Large intestine (tissue), 3 donors: ENCODE results near the gene LRWD1. TPM values are rescaled to one million over a fixed set of nuclear protein-coding genes. Genes with fewer than 3 reads are reported as not detected.
A peak's percentile ranks its signal among the peaks of the same experiment; 100 is the strongest.
"Not testable (repeated sequence)": the region's sequence is repeated elsewhere in the genome, so short reads cannot be mapped to it uniquely, and the experiment has no call there.

Experiments
- DNase-seq, 2 donors: peaks; one replicate each; pipeline versions ENCODE4 v3.0.0 to v3.0.0-alpha.2; 2013
- H3K27ac ChIP-seq: one replicate; pipeline ENCODE4 v1.5.1; 2013; ENCODE audit warnings: low read length
- H3K27me3 ChIP-seq: 2 replicates; pipeline ENCODE4 v1.6.1; 2013; ENCODE audit warnings: low read length; ENCODE audit not compliant: control insufficient read depth, insufficient read depth
- H3K36me3 ChIP-seq: 2 replicates; pipeline ENCODE4 v1.6.1; 2013; ENCODE audit warnings: low read length; ENCODE audit not compliant: control insufficient read depth, insufficient read depth
- H3K4me1 ChIP-seq: one replicate; pipeline ENCODE4 v1.6.1; 2013; ENCODE audit warnings: low read length; ENCODE audit not compliant: control insufficient read depth, insufficient read depth
- H3K4me3 ChIP-seq: one replicate; pipeline ENCODE4 v1.5.1; 2013; ENCODE audit warnings: low read length
- H3K9me3 ChIP-seq: one replicate; pipeline ENCODE4 v1.6.1; 2013; ENCODE audit warnings: mild to moderate bottlenecking, low read depth, low read length, moderate library complexity; ENCODE audit not compliant: control insufficient read depth
- WGBS: methylation state at CpG from one replicate; pipeline ENCODE4 v1.1.5; 2013; ENCODE audit warnings: low lambda C conversion rate; ENCODE audit not compliant: insufficient coverage; 5-methylcytosine and 5-hydroxymethylcytosine counted together
- polyA plus RNA-seq: library from polyadenylated mRNA; unstranded; fragments of 120-200 nt; gene quantifications from one replicate; pipeline ENCODE4 v1.2.1, GENCODE V29; 2013

LRWD1 gene
- polyA plus RNA-seq, 1 donor = 11.2 TPM

- not testable (repeated sequence) for H3K4me1 ChIP-seq, H3K27me3 ChIP-seq, H3K4me3 ChIP-seq, H3K9me3 ChIP-seq, DNase-seq, H3K27ac ChIP-seq
- H3K36me3 ChIP-seq = peaks cover 35% of the 10 kb centered on the region
- WGBS = 100% methylated on average over 5 of the region's 10 CpGs
Measured at GRCh38 chr7:102454932-102455331, 9.9 kb upstream of the LRWD1 start.

GRCh38 chr7:102455596-102455995 lies 9.2 kb upstream of the LRWD1 start:
- WGBS = no CpG with 5 or more reads among the region's 11 CpGs
- H3K36me3 ChIP-seq = peaks cover 35% of the 10 kb centered on the region
- DNase-seq = no peak
- H3K4me3 ChIP-seq = no peak overlapping the region
- no peaks in the 10 kb centered on the region for H3K9me3 ChIP-seq
- no peaks in the 10 kb centered on the region for H3K4me1 ChIP-seq
- no peak overlapping the region for H3K27ac ChIP-seq
- no peaks in the 10 kb centered on the region for H3K27me3 ChIP-seq

- no CpG with 5 or more reads among the region's 10 CpGs for WGBS
- peaks cover 35% of the 10 kb centered on the region for H3K36me3 ChIP-seq
- DNase-seq = no peak
- H3K27me3 ChIP-seq = no peaks in the 10 kb centered on the region
- H3K27ac ChIP-seq = no peak overlapping the region
- H3K4me1 ChIP-seq = no peaks in the 10 kb centered on the region
- no peak overlapping the region for H3K4me3 ChIP-seq
- no peaks in the 10 kb centered on the region for H3K9me3 ChIP-seq
Measured at GRCh38 chr7:102456327-102456726, 8.5 kb upstream of the LRWD1 start.

DNA sequence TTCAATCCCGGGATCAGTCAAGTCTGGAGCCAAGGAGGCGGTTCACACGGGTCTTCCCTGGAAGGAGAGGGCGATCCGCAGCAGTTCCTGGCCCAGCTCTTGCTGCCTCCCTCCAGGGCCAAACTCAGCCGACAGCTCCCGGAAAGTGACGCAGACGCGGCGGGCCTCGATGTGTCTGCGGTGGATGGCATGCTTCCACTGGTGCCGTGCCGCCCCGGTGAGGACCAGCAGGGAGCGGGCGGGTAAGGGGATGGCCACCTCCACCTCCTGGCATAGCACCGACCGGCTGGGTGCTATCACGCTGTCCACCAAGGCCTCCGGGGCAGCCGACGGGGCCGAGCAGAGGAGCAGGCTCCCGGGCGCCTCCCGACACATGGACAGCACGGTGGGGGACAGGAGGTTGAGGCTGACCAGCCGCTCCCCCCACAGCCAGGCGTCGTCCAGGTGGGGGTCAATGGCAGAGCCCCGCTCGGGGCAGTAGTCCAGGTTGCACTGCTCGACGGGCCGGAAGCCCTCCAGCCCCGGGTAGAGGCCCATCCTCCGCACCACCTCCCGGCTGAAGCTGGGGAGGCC lies 7.3 kb upstream of the LRWD1 start:
- no peaks in the 10 kb centered on the region for H3K4me1 ChIP-seq
- DNase-seq = no peak
- H3K27me3 ChIP-seq = no peaks in the 10 kb centered on the region
- peaks cover 35% of the 10 kb centered on the region for H3K36me3 ChIP-seq
- H3K9me3 ChIP-seq = no peaks in the 10 kb centered on the region
- WGBS = no CpG with 5 or more reads among the region's 40 CpGs
- H3K4me3 ChIP-seq = no peak overlapping the region
- H3K27ac ChIP-seq = no peak overlapping the region

DNA sequence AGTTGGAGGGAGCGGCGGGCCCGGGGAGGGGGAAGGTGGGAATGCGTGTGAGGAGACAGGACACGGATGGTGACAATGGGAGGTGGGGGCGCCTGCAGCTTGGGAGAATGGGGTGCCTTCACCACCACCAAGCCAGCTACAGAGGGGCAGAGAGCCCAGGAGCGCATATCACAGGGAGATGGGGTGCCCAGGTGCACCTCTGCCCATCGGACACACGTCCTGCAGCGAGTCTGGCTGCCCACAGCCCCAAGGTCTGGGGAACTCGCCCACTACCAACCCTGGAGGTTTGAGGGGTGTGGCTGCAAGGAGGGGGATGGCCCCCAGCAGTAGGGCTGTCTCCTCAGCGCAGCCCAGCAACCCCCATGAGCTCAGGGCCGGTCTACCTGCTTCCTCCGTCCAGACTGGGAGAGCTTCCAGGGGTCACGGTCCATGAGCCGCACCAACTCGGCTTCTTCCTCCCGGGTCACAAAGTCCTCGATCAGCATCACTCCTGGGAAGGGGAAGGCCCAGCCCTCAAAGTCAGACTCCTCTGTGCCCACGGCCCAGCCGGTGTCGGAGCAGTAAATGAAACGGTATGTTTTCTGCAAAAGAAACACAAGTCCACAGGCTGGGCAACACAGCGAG lies 5.5 kb upstream of the LRWD1 start:
- H3K36me3 ChIP-seq = peaks cover 35% of the 10 kb centered on the region
- peaks cover 5% of the 10 kb centered on the region for H3K4me1 ChIP-seq
- WGBS = no CpG with 5 or more reads among the region's 24 CpGs
- no peak overlapping the region for H3K4me3 ChIP-seq
- H3K9me3 ChIP-seq = no peaks in the 10 kb centered on the region
- no peak for DNase-seq
- no peak overlapping the region for H3K27ac ChIP-seq
- no peaks in the 10 kb centered on the region for H3K27me3 ChIP-seq

DNA sequence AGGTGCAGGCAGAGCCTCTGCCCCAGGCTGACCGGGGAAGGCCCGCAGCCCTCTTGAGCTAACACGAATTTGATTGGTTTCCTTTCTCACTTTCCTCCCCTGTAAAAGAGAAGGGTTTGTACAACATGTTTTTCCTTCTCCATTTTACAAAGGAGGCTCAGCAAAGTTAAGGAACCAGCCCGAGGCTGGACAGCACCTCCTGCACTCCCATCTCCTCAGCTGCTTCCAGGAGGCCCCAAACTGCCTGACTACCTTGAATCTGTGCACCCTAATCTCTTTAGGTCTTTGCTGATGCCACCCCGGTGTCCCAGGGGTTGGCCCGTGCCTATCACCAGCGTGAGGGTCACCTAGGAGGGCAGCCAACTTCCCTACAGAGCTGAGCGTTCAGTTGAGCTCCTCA lies 4.3 kb upstream of the LRWD1 start:
- H3K4me1 ChIP-seq = peaks cover 5% of the 10 kb centered on the region
- H3K9me3 ChIP-seq = no peaks in the 10 kb centered on the region
- H3K27me3 ChIP-seq = no peaks in the 10 kb centered on the region
- H3K4me3 ChIP-seq = no peak overlapping the region
- H3K36me3 ChIP-seq = peaks cover 35% of the 10 kb centered on the region
- DNase-seq = no peak
- WGBS = no CpG with 5 or more reads among the region's 8 CpGs
- H3K27ac ChIP-seq = no peak overlapping the region

- Histone ChIP-seq H3K4me1 (peaks cover 10% of the 10 kb centered on the region), H3K9me3 (peaks cover 4% of the 10 kb centered on the region), H3K27ac (no peak overlapping the region), H3K4me3 (peak overlapping the region; percentile 73), H3K36me3 (peaks cover 18% of the 10 kb centered on the region), H3K27me3 (no peaks in the 10 kb centered on the region)
- no CpG with 5 or more reads among the region's 24 CpGs for WGBS
- no peak for DNase-seq
Measured at GRCh38 chr7:102463841-102464576, 775 bp upstream of the LRWD1 start.

GRCh38 chr7:102466097-102466496 lies 1.3 kb downstream of the LRWD1 start:
- peaks cover 18% of the 10 kb centered on the region for H3K36me3 ChIP-seq
- peaks cover 10% of the 10 kb centered on the region for H3K4me1 ChIP-seq
- H3K4me3 ChIP-seq = no peak overlapping the region
- no peak overlapping the region for H3K27ac ChIP-seq
- no peaks in the 10 kb centered on the region for H3K27me3 ChIP-seq
- no peak for DNase-seq
- 100% methylated on average over 1 of the region's 7 CpGs for WGBS
- H3K9me3 ChIP-seq = peaks cover 4% of the 10 kb centered on the region

DNA sequence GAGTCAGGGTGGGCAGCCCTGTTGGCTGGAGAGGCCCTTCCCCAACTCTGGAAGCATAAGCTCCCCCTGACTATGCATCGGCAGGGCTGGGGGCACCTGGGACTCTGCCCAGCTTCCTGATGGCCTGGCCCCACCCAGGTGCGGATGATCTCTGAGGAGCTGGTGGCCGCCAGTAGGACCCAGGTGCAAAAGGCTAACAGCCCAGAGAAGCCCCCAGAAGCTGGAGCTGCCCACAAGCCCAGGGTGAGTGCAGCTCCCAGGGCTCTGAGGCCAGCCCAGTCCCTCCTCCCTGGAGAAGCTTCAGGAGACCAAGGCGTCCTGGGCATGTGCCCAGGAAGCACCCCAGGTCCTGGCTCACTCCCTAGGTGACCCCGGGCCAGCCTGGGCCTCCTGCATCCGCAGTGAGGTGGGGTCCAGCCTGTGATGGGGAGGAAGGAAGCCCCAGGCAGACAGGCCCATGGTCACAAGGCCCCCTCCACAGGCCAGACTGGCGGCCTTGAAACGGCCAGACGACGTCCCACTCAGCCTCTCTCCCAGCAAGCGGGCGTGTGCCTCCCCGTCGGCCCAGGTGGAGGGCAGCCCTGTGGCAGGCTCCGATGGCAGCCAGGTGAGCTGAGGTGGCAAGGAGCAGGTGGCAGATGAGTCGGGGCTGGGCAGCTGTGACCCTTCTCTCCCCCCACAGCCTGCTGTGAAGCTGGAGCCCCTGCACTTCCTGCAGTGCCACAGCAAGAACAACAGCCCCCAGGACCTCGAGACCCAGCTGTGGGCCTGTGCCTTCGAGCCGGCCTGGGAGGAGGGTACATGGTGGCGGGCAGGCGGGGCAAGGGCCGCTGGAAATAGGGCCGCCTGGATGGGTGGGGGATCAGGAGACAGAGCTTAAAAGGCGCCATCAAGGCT lies 3.0 kb downstream of the LRWD1 start:
- H3K4me3 ChIP-seq = no peak overlapping the region
- no peak for DNase-seq
- no CpG with 5 or more reads among the region's 24 CpGs for WGBS
- peaks cover 4% of the 10 kb centered on the region for H3K9me3 ChIP-seq
- H3K27ac ChIP-seq = no peak overlapping the region
- H3K4me1 ChIP-seq = peaks cover 10% of the 10 kb centered on the region
- H3K27me3 ChIP-seq = no peaks in the 10 kb centered on the region
- H3K36me3 ChIP-seq = peaks cover 29% of the 10 kb centered on the region
